RWPE2 (cell line): ENCODE measurements around the gene PTBP2.

Source experiments
- ATAC-seq: fragments of 200-7000 bp; cut with Tn5 transposase; 3 replicates; pipeline ENCODE4 v1.9.1; 2021; ENCODE audit warnings: low read depth
- DNase-seq: peaks from one replicate; pipeline ENCODE4 v3.0.0-alpha.2; 2020; ENCODE audit warnings: low spot score
- H3K27ac ChIP-seq: fragments of 450-650 bp; 2 replicates; pipeline ENCODE4 v1.5.1; 2017; ENCODE audit warnings: mild to moderate bottlenecking; ENCODE audit not compliant: poor library complexity, severe bottlenecking
- H3K27me3 ChIP-seq: fragments of 250-450 bp; sonication (Bioruptor Pico); 2 replicates; pipeline ENCODE4 v1.5.1; 2021; ENCODE audit warnings: mild to moderate bottlenecking, moderate library complexity; ENCODE audit not compliant: insufficient read depth, poor library complexity, severe bottlenecking
- H3K36me3 ChIP-seq: fragments of 250-450 bp; sonication (Bioruptor Pico); 2 replicates; pipeline ENCODE4 v1.5.1; 2020; ENCODE audit warnings: low read depth, mild to moderate bottlenecking, moderate library complexity
- H3K4me1 ChIP-seq: fragments of 250-450 bp; sonication (Bioruptor Pico); 2 replicates; pipeline ENCODE4 v1.5.1; 2021; ENCODE audit warnings: mild to moderate bottlenecking, moderate library complexity; ENCODE audit not compliant: insufficient read depth, poor library complexity, severe bottlenecking
- H3K4me3 ChIP-seq: fragments of 250-450 bp; sonication (Bioruptor Pico); 2 replicates; pipeline ENCODE4 v1.5.1; 2021; ENCODE audit warnings: mild to moderate bottlenecking, moderate library complexity; ENCODE audit not compliant: severe bottlenecking
- H3K9me3 ChIP-seq: fragments of 250-450 bp; sonication (Bioruptor Pico); 2 replicates; pipeline ENCODE4 v1.5.1; 2021; ENCODE audit warnings: mild to moderate bottlenecking, moderate library complexity; ENCODE audit not compliant: severe bottlenecking
- TF ChIP-seq, protein P1 (sequence below): fragments of 450-650 bp; IDR thresholded peaks from one replicate; pipeline ENCODE4 v1.5.1; 2017; ENCODE audit warnings: mild to moderate bottlenecking, moderate library complexity; ENCODE audit not compliant: poor library complexity, severe bottlenecking

Gene PTBP2

DNA sequence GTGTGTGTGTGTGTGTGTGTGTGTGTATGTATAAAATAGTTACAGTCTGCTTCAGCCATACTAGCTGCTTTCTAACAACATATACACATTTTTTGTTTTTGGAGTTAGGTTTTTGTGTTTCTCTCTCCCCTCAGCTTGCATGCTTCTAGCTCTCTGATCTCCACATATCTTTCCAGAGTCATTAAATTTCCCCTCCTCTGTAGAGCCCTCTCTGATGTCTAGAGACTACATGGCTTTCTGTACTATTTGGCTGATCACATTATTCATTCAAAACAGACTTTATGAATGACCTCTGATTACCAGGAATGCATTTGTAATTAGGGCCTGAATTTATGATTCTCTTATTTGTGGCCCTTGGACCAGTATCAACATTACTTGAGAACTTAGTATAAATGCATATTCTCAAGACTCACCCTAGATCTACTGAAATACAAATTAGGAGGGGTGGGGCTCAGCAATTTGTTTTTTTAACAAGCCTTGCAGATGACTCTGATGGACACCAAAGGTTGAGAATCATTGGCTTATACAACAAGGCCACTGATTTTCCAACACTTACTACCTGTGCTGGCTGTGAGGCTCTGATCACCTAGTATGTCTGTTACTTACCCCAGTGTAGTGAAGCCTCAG is 104.5 kb downstream of the PTBP2 start:
- Histone ChIP-seq H3K4me1 (no peaks in the 10 kb centered on the region), H3K9me3 (peaks cover 3% of the 10 kb centered on the region), H3K36me3 (peaks cover 13% of the 10 kb centered on the region; the same call in 1 of the 2 replicates), H3K27ac (no peak overlapping the region), H3K4me3 (no peak overlapping the region), H3K27me3 (no peaks in the 10 kb centered on the region)
- ATAC-seq, result no peak
- DNase-seq, result no peak
- TF ChIP-seq, protein P1, sequence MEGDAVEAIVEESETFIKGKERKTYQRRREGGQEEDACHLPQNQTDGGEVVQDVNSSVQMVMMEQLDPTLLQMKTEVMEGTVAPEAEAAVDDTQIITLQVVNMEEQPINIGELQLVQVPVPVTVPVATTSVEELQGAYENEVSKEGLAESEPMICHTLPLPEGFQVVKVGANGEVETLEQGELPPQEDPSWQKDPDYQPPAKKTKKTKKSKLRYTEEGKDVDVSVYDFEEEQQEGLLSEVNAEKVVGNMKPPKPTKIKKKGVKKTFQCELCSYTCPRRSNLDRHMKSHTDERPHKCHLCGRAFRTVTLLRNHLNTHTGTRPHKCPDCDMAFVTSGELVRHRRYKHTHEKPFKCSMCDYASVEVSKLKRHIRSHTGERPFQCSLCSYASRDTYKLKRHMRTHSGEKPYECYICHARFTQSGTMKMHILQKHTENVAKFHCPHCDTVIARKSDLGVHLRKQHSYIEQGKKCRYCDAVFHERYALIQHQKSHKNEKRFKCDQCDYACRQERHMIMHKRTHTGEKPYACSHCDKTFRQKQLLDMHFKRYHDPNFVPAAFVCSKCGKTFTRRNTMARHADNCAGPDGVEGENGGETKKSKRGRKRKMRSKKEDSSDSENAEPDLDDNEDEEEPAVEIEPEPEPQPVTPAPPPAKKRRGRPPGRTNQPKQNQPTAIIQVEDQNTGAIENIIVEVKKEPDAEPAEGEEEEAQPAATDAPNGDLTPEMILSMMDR, result no peak

DNA sequence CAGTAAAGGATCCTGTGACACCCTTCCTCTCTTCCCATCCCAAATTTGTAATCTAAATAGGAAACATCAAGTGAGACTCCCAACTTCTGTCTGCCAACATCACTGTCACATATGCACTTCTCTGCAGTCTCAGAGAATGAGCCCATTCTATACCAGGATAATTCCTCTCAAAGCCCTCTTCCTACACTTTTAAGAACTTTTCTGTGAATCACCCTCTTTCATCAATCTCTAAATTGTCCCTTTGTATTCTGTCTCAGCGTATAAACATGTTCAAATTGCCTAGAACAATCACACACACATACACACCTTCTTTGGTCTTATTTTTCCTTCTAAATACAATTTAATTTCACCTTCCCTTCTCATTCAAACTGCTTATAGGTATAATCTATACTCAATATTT is 111.8 kb downstream of the PTBP2 start:
- H3K9me3 ChIP-seq, result no peaks in the 10 kb centered on the region
- no peak overlapping the region for H3K27ac ChIP-seq
- TF ChIP-seq, protein P1, result no peak
- H3K4me3 ChIP-seq, result no peak overlapping the region
- ATAC-seq (no peak), DNase-seq (no peak)
- no peaks in the 10 kb centered on the region for H3K27me3 ChIP-seq
- H3K4me1 ChIP-seq, result no peaks in the 10 kb centered on the region
- H3K36me3 ChIP-seq, result no peaks in the 10 kb centered on the region

DNA sequence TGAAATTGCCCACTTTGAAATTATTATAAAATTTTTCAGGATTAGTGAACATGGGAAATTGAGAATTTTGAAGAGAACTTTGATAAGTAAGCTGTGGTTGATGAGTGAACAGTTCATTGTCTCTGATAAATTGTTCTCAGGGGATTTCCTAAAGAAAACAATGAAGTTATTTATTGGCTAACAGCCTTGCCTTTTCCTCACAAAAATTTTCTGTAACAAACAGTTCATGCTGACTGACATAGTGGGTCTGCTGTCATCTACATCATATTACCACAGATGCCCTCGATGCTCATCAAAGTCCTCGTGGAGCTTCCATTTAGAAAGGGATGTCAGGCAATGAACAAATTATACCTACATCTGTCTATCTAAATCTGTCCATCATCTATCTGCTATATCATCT is 113.4 kb downstream of the PTBP2 start:
- H3K4me1 ChIP-seq, result no peaks in the 10 kb centered on the region
- no peak overlapping the region for H3K4me3 ChIP-seq
- H3K27me3 ChIP-seq, result no peaks in the 10 kb centered on the region
- DNase-seq (no peak), ATAC-seq (no peak)
- H3K27ac ChIP-seq, result no peak overlapping the region
- H3K36me3 ChIP-seq, result no peaks in the 10 kb centered on the region
- no peaks in the 10 kb centered on the region for H3K9me3 ChIP-seq
- TF ChIP-seq, protein P1, result no peak

DNA sequence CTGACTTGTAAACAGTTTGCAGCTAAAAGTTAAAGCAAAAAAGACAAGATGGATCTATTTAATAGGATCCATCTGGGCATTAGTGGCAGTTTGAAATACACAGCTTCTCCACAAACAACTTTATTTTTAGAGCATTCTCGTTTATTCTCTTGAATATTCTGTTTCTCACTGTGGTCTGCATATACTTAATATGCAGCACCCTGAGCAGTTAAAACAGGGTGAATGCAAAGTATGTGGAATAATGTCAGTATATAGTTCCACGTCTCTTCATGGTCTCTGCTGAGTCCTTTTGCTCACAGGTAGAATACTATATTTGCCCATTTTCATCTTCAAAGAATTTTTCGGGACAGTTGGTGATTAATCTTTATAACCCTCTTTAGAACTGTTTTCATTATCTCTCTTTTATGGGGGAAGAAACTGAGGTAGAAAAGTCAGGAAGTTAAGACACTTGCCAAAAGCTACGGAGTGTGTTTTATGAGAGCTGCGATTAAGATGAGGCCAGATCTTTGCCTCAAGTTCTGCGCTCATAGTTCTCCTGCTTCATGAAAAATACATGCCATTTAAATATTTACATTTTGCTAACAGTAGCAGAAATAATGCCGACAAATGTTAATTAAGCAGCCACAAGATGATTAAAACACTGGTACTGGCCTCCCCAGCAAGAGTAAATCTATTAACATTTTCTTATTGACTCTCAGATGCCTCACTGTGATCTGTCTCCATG is 115.6 kb downstream of the PTBP2 start:
- no peaks in the 10 kb centered on the region for H3K4me1 ChIP-seq
- no peaks in the 10 kb centered on the region for H3K36me3 ChIP-seq
- TF ChIP-seq, protein P1, result no peak
- H3K27ac ChIP-seq, result no peak overlapping the region
- H3K4me3 ChIP-seq, result no peak overlapping the region
- H3K9me3 ChIP-seq, result no peaks in the 10 kb centered on the region
- H3K27me3 ChIP-seq, result no peaks in the 10 kb centered on the region
- ATAC-seq (no peak), DNase-seq (no peak)

DNA sequence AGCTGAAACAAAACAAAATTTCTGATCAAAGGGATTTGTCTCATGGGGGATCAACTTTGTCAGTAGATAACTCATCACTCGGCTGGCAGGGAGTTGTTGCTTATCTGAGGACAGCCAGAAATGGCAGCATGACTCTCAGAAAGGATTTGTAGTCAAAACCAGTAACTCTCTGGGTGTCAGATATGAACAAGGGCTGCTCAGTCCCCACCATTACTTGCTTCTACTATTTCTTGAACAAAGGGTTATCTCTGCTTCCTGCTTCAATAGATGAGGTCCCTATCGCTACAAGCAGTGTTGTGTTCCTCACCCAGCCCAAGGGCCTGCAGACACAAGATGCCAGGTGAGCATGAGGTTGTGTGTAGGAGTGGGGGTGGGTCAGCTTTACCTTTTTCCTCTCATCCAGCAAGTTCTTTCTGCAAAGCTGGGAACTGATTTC is 116.2 kb downstream of the PTBP2 start:
- Histone ChIP-seq H3K36me3 (no peaks in the 10 kb centered on the region), H3K9me3 (no peaks in the 10 kb centered on the region), H3K27me3 (no peaks in the 10 kb centered on the region), H3K4me1 (no peaks in the 10 kb centered on the region), H3K27ac (no peak overlapping the region), H3K4me3 (no peak overlapping the region)
- TF ChIP-seq, protein P1, result no peak
- ATAC-seq, result no peak
- no peak for DNase-seq
